H1 (cell line): ENCODE results near the gene SSH2. TPM values are rescaled to one million over a fixed set of nuclear protein-coding genes. Genes with fewer than 3 reads are reported as not detected.

ENCODE experiments used
- CTCF ChIA-PET: fragments of 300-600 bp; sonication (Branson Sonifier 250); formaldehyde crosslinking; loops from one replicate; lab custom pipeline; 2021; ENCODE audit not compliant: partially characterized antibody; lab: Charles Lee
- POLR2A ChIA-PET: fragments of 300-600 bp; sonication (Branson Sonifier 250); formaldehyde crosslinking; loops from one replicate; lab custom pipeline; 2021; ENCODE audit warnings: inconsistent platforms; ENCODE audit not compliant: partially characterized antibody; lab: Charles Lee
- DNase-seq, 2 experiments: peaks; one replicate each; pipeline versions ENCODE4 v3.0.0 to v3.0.0-alpha.2; 2010 to 2022; ENCODE audit warnings: low spot score in 2 of 2, low read depth in 1 of 2, mixed read lengths in 1 of 2
- FAIRE-seq: peaks from 2 replicates; lab custom pipeline; 2011; peaks lifted over from hg19 to GRCh38; lab: Jason Lieb, UNC
- H2AFZ ChIP-seq: 2 replicates; pipeline ENCODE4 v1.8.1; 2012; ENCODE audit warnings: low read length, inconsistent platforms
- H2AK5ac ChIP-seq: 2 replicates; pipeline ENCODE4 v1.6.1; 2013; ENCODE audit warnings: low read depth, low read length
- H2BK120ac ChIP-seq: replicated peaks from 2 replicates; pipeline ENCODE3; 2013; ENCODE audit warnings: low read depth, low read length, inconsistent platforms
- H2BK12ac ChIP-seq: 2 replicates; pipeline ENCODE4 v1.6.1; 2013; ENCODE audit warnings: low read depth, low read length
- H2BK15ac ChIP-seq: 2 replicates; pipeline ENCODE4 v1.6.1; 2013; ENCODE audit warnings: low read length
- H2BK20ac ChIP-seq: 2 replicates; pipeline ENCODE4 v1.6.1; 2013; ENCODE audit warnings: low read length
- H2BK5ac ChIP-seq: 2 replicates; pipeline ENCODE4 v1.6.1; 2013; ENCODE audit warnings: low read depth, low read length
- H3K14ac ChIP-seq: 2 replicates; pipeline ENCODE4 v1.6.1; 2013; ENCODE audit warnings: inconsistent platforms; ENCODE audit not compliant: insufficient read length
- H3K18ac ChIP-seq: 2 replicates; pipeline ENCODE4 v1.6.1; 2013; ENCODE audit warnings: low read length; ENCODE audit errors: extremely low read depth
- H3K23ac ChIP-seq: 2 replicates; pipeline ENCODE4 v1.6.1; 2013; ENCODE audit warnings: inconsistent platforms; ENCODE audit not compliant: insufficient read length
- H3K23me2 ChIP-seq: 2 replicates; pipeline ENCODE4 v1.6.1; 2013; ENCODE audit warnings: low read depth, low read length
- H3K27ac ChIP-seq: 2 replicates; pipeline ENCODE4 v1.6.1; 2011; ENCODE audit warnings: low read depth, low read length, inconsistent platforms
- H3K27me3 ChIP-seq, 4 experiments: replicated peaks in 1 of 4; 1 replicate in 1 of 4; 2 replicates in 3 of 4; pipeline versions ENCODE4 v1.6.1 to v1.8.1; 2011 to 2013; ENCODE audit warnings: low read length in 3 of 4, mild to moderate bottlenecking in 3 of 4, inconsistent platforms in 2 of 4, mixed read lengths in 2 of 4, moderate library complexity in 1 of 4; ENCODE audit not compliant: control insufficient read depth in 3 of 4, insufficient read depth in 3 of 4; ENCODE audit errors: extremely low read depth in 1 of 4
- H3K36me3 ChIP-seq, 4 experiments: 2 replicates each; pipeline versions ENCODE4 v1.6.1 to v1.8.1; 2011 to 2013; ENCODE audit warnings: mild to moderate bottlenecking in 4 of 4, low read length in 3 of 4, moderate library complexity in 2 of 4, control low read depth in 1 of 4, inconsistent platforms in 1 of 4; ENCODE audit not compliant: insufficient read depth in 4 of 4, control insufficient read depth in 2 of 4
- H3K4ac ChIP-seq: replicated peaks from 2 replicates; pipeline ENCODE3; 2013; ENCODE audit warnings: low read length, low read depth, mixed read lengths, inconsistent platforms; ENCODE audit not compliant: insufficient read length
- H3K4me1 ChIP-seq, 4 experiments: replicated peaks in 1 of 4; 1 replicate in 1 of 4; 2 replicates in 3 of 4; pipeline versions ENCODE4 v1.6.1 to v1.8.1; 2011 to 2013; ENCODE audit warnings: low read length in 3 of 4, inconsistent platforms in 2 of 4, mixed read lengths in 1 of 4; ENCODE audit not compliant: insufficient read depth in 4 of 4, control insufficient read depth in 3 of 4
- H3K4me2 ChIP-seq, 2 experiments: 2 replicates each; pipeline versions ENCODE4 v1.6.1 to v1.8.1; 2011 to 2013; ENCODE audit warnings: low read depth in 2 of 2, low read length in 2 of 2, control low read depth in 1 of 2, inconsistent platforms in 1 of 2, mild to moderate bottlenecking in 1 of 2; ENCODE audit not compliant: insufficient read depth in 1 of 2
- H3K4me3 ChIP-seq, 4 experiments: fragments of 200-600, 300-600 bp in 1 of 4; sonication (generic), shearing (Covaris generic), sonication (Bioruptor Twin) in 1 of 4; 2 replicates each; pipeline versions ENCODE4 v1.5.1 to v1.8.1; 2011 to 2016; ENCODE audit warnings: low read length in 4 of 4, low read depth in 3 of 4, control low read depth in 2 of 4, inconsistent platforms in 2 of 4, mild to moderate bottlenecking in 2 of 4, mixed read lengths in 1 of 4, moderate library complexity in 1 of 4; ENCODE audit not compliant: insufficient read depth in 2 of 4; ENCODE audit errors: extremely low read depth in 1 of 4
- H3K56ac ChIP-seq: replicated peaks from 2 replicates; pipeline ENCODE3; 2013; ENCODE audit warnings: low read depth, mild to moderate bottlenecking, mixed read lengths, low read length, inconsistent platforms; ENCODE audit not compliant: insufficient read length
- H3K79me1 ChIP-seq: 2 replicates; pipeline ENCODE4 v1.6.1; 2013; ENCODE audit warnings: low read depth, low read length, control low read depth
- H3K79me2 ChIP-seq, 2 experiments: 2 replicates each; pipeline versions ENCODE4 v1.6.1 to v1.8.1; 2012 to 2013; ENCODE audit warnings: low read length in 2 of 2, mild to moderate bottlenecking in 2 of 2, inconsistent platforms in 1 of 2; ENCODE audit not compliant: insufficient read depth in 2 of 2, control insufficient read depth in 1 of 2
- H3K9ac ChIP-seq, 4 experiments: replicated peaks in 1 of 4; 1 replicate in 1 of 4; 2 replicates in 3 of 4; pipeline versions ENCODE4 v1.6.1 to v1.8.1; 2011 to 2013; ENCODE audit warnings: low read depth in 3 of 4, low read length in 3 of 4, control low read depth in 2 of 4, mild to moderate bottlenecking in 2 of 4, moderate library complexity in 2 of 4, inconsistent platforms in 1 of 4; ENCODE audit errors: extremely low read depth in 1 of 4
- H3K9me3 ChIP-seq, 2 experiments: 2 replicates each; pipeline versions ENCODE4 v1.6.1 to v1.8.1; 2012 to 2013; ENCODE audit warnings: mild to moderate bottlenecking in 2 of 2, moderate library complexity in 2 of 2, control low read depth in 1 of 2, inconsistent platforms in 1 of 2, low read depth in 1 of 2, low read length in 1 of 2, mixed read lengths in 1 of 2; ENCODE audit not compliant: insufficient read depth in 2 of 2
- H4K20me1 ChIP-seq, 2 experiments: replicated peaks in 1 of 2; 2 replicates each; pipeline versions ENCODE3 to v1.8.1; 2011 to 2013; ENCODE audit warnings: inconsistent platforms in 2 of 2, low read length in 2 of 2, mild to moderate bottlenecking in 1 of 2; ENCODE audit not compliant: insufficient read depth in 2 of 2, control insufficient read depth in 1 of 2
- H4K5ac ChIP-seq: 2 replicates; pipeline ENCODE4 v1.6.1; 2013; ENCODE audit warnings: low read length, low read depth, mixed read lengths, inconsistent platforms; ENCODE audit not compliant: insufficient read length
- H4K8ac ChIP-seq: 2 replicates; pipeline ENCODE4 v1.8.0; 2013; ENCODE audit warnings: mild to moderate bottlenecking, moderate library complexity, low read length, inconsistent platforms; ENCODE audit not compliant: insufficient read depth; ENCODE audit errors: extremely low read depth
- H4K91ac ChIP-seq: replicated peaks from 2 replicates; pipeline ENCODE3; 2013; ENCODE audit warnings: low read length, mixed read lengths, inconsistent platforms; ENCODE audit not compliant: insufficient read length
- CBX5 ChIP-seq: fragments of 300-800, 300-1000 bp; sonication (generic); IDR thresholded peaks from 2 replicates; pipeline ENCODE4 v1.7.1; 2016; ENCODE audit warnings: antibody characterized with exemption, low read length, low read depth
- CBX8 ChIP-seq: fragments of 300-800, 300-1000 bp; sonication (generic); IDR thresholded peaks from 2 replicates; pipeline ENCODE4 v1.7.1; 2016; ENCODE audit warnings: low read depth, low read length, borderline replicate concordance
- GABPA ChIP-seq: IDR thresholded peaks from 2 replicates; pipeline ENCODE4 v1.6.1; 2011; ENCODE audit warnings: mild to moderate bottlenecking, low read length, moderate library complexity, borderline replicate concordance; ENCODE audit not compliant: insufficient read depth
- HDAC6 ChIP-seq: IDR thresholded peaks from one replicate; pipeline ENCODE4 v1.7.1; 2012; ENCODE audit warnings: low read depth, mild to moderate bottlenecking, inconsistent platforms, low read length, moderate library complexity
- JUN ChIP-seq: IDR thresholded peaks from 2 replicates; pipeline ENCODE4 v1.6.1; 2011; ENCODE audit warnings: low read depth, mild to moderate bottlenecking, improper control_type of control experiment, low read length
- KDM4A ChIP-seq: IDR thresholded peaks from one replicate; pipeline ENCODE4 v1.7.1; 2012; ENCODE audit warnings: low read depth, mild to moderate bottlenecking, moderate library complexity, low read length, inconsistent platforms; ENCODE audit not compliant: severe bottlenecking
- MAFK ChIP-seq: IDR thresholded peaks from 2 replicates; pipeline ENCODE4 v1.6.1; 2012; ENCODE audit warnings: low read depth, mild to moderate bottlenecking, improper control_type of control experiment, low read length
- NRF1 ChIP-seq: IDR thresholded peaks from 2 replicates; pipeline ENCODE4 v1.6.1; 2011; ENCODE audit warnings: mild to moderate bottlenecking, low read depth, low read length, improper control_type of control experiment
- POU5F1 ChIP-seq: IDR thresholded peaks from 2 replicates; pipeline ENCODE4 v1.6.1; 2011; ENCODE audit warnings: low read depth, mild to moderate bottlenecking, low read length, moderate library complexity
- SP1 ChIP-seq: IDR thresholded peaks from 2 replicates; pipeline ENCODE4 v1.6.1; 2011; ENCODE audit warnings: low read depth, low read length
- SP2 ChIP-seq: IDR thresholded peaks from 2 replicates; pipeline ENCODE4 v1.6.1; 2012; ENCODE audit warnings: mild to moderate bottlenecking, low read length, inconsistent platforms
- SRF ChIP-seq: IDR thresholded peaks from 2 replicates; pipeline ENCODE4 v1.6.1; 2011; ENCODE audit warnings: mild to moderate bottlenecking, low read depth, low read length, moderate library complexity
- TAF7 ChIP-seq: optimal IDR thresholded peaks from 2 replicates; pipeline ENCODE3; 2011; ENCODE audit warnings: low read depth, mild to moderate bottlenecking, inconsistent platforms, low read length, moderate library complexity, borderline replicate concordance
- WGBS, 2 experiments: shearing (Covaris generic) in 1 of 2; methylation state at CpG; one replicate each; pipeline versions ENCODE4 v1.1.6 to v1.1.7; 2013 to 2015; ENCODE audit warnings: low lambda C conversion rate in 2 of 2, mixed read lengths in 2 of 2, inconsistent platforms in 1 of 2, low coverage in 1 of 2, missing lambda C conversion rate in 1 of 2; ENCODE audit not compliant: insufficient replicate concordance in 2 of 2, insufficient coverage in 1 of 2, insufficient read length in 1 of 2; ENCODE audit errors: extremely low coverage in 1 of 2, missing lambda C conversion rate in 1 of 2; 5-methylcytosine and 5-hydroxymethylcytosine counted together
- polyA plus RNA-seq, 7 experiments: library from polyadenylated mRNA; depleted of rRNA in 3 of 7; stranded (reverse) in 5 of 7; unstranded in 2 of 7; fragments of >200 nt in 5 of 7; fragments of 200-250 nt in 2 of 7; gene quantifications; 1 replicate in 5 of 7; 2 replicates in 1 of 7; 4 replicates in 1 of 7; pipeline versions ENCODE4 v1.2.1 to v1.2.3, GENCODE V29; 2011 to 2013; ENCODE audit warnings: missing spikeins in 2 of 7, mixed read lengths in 2 of 7
- total RNA-seq: library from RNA; stranded (reverse); fragmentation: NEBNext Ultra II Directional; extraction: Animal tissue kit (Norgen Biotek cat#: 25700); gene quantifications from 2 replicates; pipeline ENCODE4 v1.2.1, GENCODE V29; 2021

Gene SSH2
- total and polyA plus RNA-seq, 2 of the 8 experiments (the other 6 are each of a cell fraction or from before 2014, with no cell fraction given), result 5.2 to 15.9 TPM

DNA sequence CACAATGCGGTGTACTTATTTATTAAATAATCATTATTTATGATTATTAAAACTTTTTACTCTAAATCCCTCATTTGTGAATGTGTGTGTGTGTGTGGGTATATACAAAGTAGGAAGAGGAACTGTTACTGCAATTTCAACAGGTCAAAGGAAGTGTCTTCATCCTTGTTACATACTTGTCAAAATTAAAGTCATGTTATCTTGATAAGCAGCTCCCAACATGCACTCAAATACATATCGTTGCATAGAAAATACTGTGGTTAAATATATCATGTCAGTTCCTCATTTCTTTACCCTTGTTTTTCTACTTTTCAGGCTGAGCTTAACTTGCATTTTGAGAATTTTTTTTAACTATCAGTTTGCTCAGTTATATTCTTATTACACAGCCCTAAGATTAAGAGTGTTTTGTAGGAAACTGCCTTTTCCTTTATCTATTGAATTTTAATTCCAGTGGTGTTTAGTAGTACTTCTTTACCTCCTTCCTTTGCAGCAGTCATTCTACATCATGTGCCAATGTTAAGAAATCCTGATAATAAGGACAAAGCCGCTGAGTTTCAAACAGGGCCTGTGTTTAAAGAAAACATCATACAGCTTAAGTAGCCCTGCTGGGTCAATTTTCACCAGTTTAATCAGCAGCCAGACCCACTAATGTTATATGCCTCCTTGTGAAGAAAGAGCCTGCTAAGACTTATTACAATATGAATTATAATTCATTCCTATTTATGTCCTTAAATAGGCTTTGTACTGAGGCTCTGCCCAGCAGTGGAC lies 18.6 kb upstream of the SSH2 start:
- 91% methylated on average over 3 of the region's 3 CpGs; no CpG with 5 or more reads in 1 of the 2 experiments for WGBS, 2 experiments
- TF ChIP-seq MAFK (no peak), SP2 (no peak), SP1 (no peak), SRF (no peak), TAF7 (no peak), NRF1 (no peak), JUN (no peak), CBX8 (no peak), CBX5 (no peak), GABPA (no peak), KDM4A (no peak), POU5F1 (no peak), HDAC6 (no peak)

More for the DNA sequence above, 18.6 kb upstream of the SSH2 start:
- no peak overlapping the region for H2BK20ac ChIP-seq
- peaks cover 0 to 4% of the 10 kb centered on the region in 2 experiments; a peak in 1 of 4 replicates for H3K9me3 ChIP-seq
- H3K4ac ChIP-seq, result no peak overlapping the region
- H4K5ac ChIP-seq, result no peak overlapping the region
- H2BK15ac ChIP-seq, result no peak overlapping the region
- H3K27ac ChIP-seq, result no peak overlapping the region
- H2AK5ac ChIP-seq, result no peak overlapping the region
- no peak overlapping the region for H3K56ac ChIP-seq
- H3K4me1 ChIP-seq, result no peaks in the 10 kb centered on the region
- H3K23me2 ChIP-seq, result no peaks in the 10 kb centered on the region
- H3K23ac ChIP-seq, result no peak overlapping the region
- H3K79me2 ChIP-seq, result no peaks in the 10 kb centered on the region
- no peak overlapping the region for H2AFZ ChIP-seq
- H3K36me3 ChIP-seq, result no peaks in the 10 kb centered on the region
- no peak overlapping the region for H2BK12ac ChIP-seq
- H2BK5ac ChIP-seq, result no peak overlapping the region
- H3K14ac ChIP-seq, result no peak overlapping the region
- DNase-seq, result no peak
- H3K4me3 ChIP-seq, result no peak overlapping the region
- no peak overlapping the region for H3K9ac ChIP-seq
- FAIRE-seq, result no peak
- no peaks in the 10 kb centered on the region for H3K27me3 ChIP-seq
- no peak overlapping the region for H4K8ac ChIP-seq
- H4K20me1 ChIP-seq, result no peaks in the 10 kb centered on the region
- H3K4me2 ChIP-seq, result no peak overlapping the region
- no peak overlapping the region for H3K18ac ChIP-seq
- no peak overlapping the region for H2BK120ac ChIP-seq
- H3K79me1 ChIP-seq, result no peaks in the 10 kb centered on the region
- CTCF ChIA-PET, result interaction anchor here (0.6 to 1.0 kb wide), 3 partner anchors 10 to 15 kb away, joined by 3 read pairs; no protein-coding TSS in a partner anchor
- H4K91ac ChIP-seq, result no peak overlapping the region
- POLR2A ChIA-PET, result no interaction called here
